H1 (cell line): ENCODE measurements around the gene CHST10.

Source experiments
- CHD1 ChIP-seq: IDR thresholded peaks from 2 replicates; pipeline ENCODE4 v1.6.1; 2012; ENCODE audit warnings: low read depth, low read length, improper control_type of control experiment
- CHD2 ChIP-seq: IDR thresholded peaks from 2 replicates; pipeline ENCODE4 v1.6.1; 2012; ENCODE audit warnings: low read length, improper control_type of control experiment
- EZH2 ChIP-seq: fragments of 200-600 bp; sonication (generic); IDR thresholded peaks from 2 replicates; pipeline ENCODE4 v1.7.1; 2012; ENCODE audit warnings: low read depth, mild to moderate bottlenecking, moderate library complexity, low read length, inconsistent platforms; ENCODE audit not compliant: severe bottlenecking
- GABPA ChIP-seq: IDR thresholded peaks from 2 replicates; pipeline ENCODE4 v1.6.1; 2011; ENCODE audit warnings: mild to moderate bottlenecking, low read length, moderate library complexity, borderline replicate concordance; ENCODE audit not compliant: insufficient read depth
- POLR2A ChIP-seq, 2 experiments: IDR thresholded peaks; 1 replicate in 1 of 2; 2 replicates in 1 of 2; pipeline ENCODE4 v1.6.1; 2011; ENCODE audit warnings: low read depth in 2 of 2, low read length in 2 of 2, mild to moderate bottlenecking in 2 of 2; ENCODE audit errors: control extremely low read depth in 1 of 2
- RAD21 ChIP-seq, 2 experiments: IDR thresholded peaks in 1 of 2; conservative IDR thresholded peaks in 1 of 2; 2 replicates each; pipeline ENCODE4 v1.6.1; 2011; ENCODE audit warnings: low read depth in 2 of 2, low read length in 2 of 2, improper control_type of control experiment in 1 of 2, inconsistent platforms in 1 of 2, mild to moderate bottlenecking in 1 of 2, moderate library complexity in 1 of 2
- SP1 ChIP-seq: IDR thresholded peaks from 2 replicates; pipeline ENCODE4 v1.6.1; 2011; ENCODE audit warnings: low read depth, low read length
- TF ChIP-seq, protein P1 (sequence below), 3 experiments: IDR thresholded peaks; 1 replicate in 2 of 3; 2 replicates in 1 of 3; pipeline versions ENCODE4 v1.5.1 to v1.6.1; 2011; ENCODE audit warnings: low read length in 3 of 3, mild to moderate bottlenecking in 3 of 3, inconsistent platforms in 2 of 3, low read depth in 1 of 3, moderate library complexity in 1 of 3; ENCODE audit not compliant: insufficient read depth in 1 of 3; ENCODE audit errors: control extremely low read depth in 1 of 3
- TF ChIP-seq, protein P2 (sequence below): IDR thresholded peaks from 2 replicates; pipeline ENCODE4 v1.6.1; 2011; ENCODE audit warnings: low read depth, mild to moderate bottlenecking, low read length; ENCODE audit not compliant: insufficient read depth
- TF ChIP-seq, protein P3 (sequence below): IDR thresholded peaks from 2 replicates; pipeline ENCODE4 v1.6.1; 2012; ENCODE audit warnings: inconsistent platforms

DNA sequence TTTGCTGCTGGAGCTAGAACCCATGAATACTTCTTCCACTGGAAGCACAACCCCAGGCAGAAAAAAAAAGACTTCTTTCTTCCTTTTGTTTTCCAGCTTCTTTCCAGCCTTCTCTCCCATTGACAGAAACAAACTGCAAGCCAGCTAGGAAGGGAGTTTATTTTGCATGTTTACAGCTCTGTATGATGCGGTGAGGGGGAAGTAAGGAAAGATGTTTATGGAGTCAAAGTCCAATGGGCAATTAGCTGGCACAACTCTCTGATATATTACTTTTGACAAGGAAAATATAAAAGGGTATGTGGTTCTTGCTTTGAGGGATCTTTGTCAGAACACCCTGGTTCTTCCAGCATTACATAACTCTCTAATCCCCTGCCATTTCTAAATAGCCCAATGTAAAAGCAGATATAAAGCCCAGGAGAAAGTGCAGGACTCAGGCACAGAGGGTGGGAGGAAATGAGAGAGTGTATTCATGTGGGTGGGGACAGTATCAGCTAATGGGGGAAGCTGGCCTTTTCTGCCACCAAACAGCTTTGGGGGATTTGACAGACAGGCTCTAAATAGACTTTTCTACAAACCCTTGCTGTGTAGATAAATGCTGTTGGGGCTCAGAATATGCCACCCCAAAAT, 43.5 kb upstream of the CHST10 start:
- TF ChIP-seq, protein P1, sequence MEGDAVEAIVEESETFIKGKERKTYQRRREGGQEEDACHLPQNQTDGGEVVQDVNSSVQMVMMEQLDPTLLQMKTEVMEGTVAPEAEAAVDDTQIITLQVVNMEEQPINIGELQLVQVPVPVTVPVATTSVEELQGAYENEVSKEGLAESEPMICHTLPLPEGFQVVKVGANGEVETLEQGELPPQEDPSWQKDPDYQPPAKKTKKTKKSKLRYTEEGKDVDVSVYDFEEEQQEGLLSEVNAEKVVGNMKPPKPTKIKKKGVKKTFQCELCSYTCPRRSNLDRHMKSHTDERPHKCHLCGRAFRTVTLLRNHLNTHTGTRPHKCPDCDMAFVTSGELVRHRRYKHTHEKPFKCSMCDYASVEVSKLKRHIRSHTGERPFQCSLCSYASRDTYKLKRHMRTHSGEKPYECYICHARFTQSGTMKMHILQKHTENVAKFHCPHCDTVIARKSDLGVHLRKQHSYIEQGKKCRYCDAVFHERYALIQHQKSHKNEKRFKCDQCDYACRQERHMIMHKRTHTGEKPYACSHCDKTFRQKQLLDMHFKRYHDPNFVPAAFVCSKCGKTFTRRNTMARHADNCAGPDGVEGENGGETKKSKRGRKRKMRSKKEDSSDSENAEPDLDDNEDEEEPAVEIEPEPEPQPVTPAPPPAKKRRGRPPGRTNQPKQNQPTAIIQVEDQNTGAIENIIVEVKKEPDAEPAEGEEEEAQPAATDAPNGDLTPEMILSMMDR (IDR thresholded peaks at IDR 0.05; ENCODE audit: control extremely low read depth in 1 of 3, insufficient read depth in 1 of 3, low read depth in 1 of 3, low read length in 3 of 3): no peak
- TF ChIP-seq RAD21 (IDR thresholded peaks at IDR 0.05 in 1 of 2, conservative IDR thresholded peaks at IDR 0.05 in 1 of 2; ENCODE audit: low read depth in 2 of 2, low read length in 2 of 2) (no peak), GABPA (no peak), SP1 (no peak), EZH2 (no peak), CHD1 (no peak), CHD2 (no peak), POLR2A (IDR thresholded peaks at IDR 0.05; ENCODE audit: control extremely low read depth in 1 of 2, low read depth in 2 of 2, low read length in 2 of 2) (no peak)
- TF ChIP-seq, protein P2, sequence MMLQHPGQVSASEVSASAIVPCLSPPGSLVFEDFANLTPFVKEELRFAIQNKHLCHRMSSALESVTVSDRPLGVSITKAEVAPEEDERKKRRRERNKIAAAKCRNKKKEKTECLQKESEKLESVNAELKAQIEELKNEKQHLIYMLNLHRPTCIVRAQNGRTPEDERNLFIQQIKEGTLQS: no peak
- TF ChIP-seq, protein P3, sequence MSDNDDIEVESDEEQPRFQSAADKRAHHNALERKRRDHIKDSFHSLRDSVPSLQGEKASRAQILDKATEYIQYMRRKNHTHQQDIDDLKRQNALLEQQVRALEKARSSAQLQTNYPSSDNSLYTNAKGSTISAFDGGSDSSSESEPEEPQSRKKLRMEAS: no peak
